GM19193 (cell line): Measurements from ENCODE around the gene ADAMTSL2.

Experiments
- POLR2A ChIP-seq: IDR thresholded peaks from 4 replicates; pipeline ENCODE4 v1.6.1; 2011; ENCODE audit not compliant: insufficient read depth, insufficient read length; ENCODE audit errors: extremely low read depth

Gene ADAMTSL2

DNA sequence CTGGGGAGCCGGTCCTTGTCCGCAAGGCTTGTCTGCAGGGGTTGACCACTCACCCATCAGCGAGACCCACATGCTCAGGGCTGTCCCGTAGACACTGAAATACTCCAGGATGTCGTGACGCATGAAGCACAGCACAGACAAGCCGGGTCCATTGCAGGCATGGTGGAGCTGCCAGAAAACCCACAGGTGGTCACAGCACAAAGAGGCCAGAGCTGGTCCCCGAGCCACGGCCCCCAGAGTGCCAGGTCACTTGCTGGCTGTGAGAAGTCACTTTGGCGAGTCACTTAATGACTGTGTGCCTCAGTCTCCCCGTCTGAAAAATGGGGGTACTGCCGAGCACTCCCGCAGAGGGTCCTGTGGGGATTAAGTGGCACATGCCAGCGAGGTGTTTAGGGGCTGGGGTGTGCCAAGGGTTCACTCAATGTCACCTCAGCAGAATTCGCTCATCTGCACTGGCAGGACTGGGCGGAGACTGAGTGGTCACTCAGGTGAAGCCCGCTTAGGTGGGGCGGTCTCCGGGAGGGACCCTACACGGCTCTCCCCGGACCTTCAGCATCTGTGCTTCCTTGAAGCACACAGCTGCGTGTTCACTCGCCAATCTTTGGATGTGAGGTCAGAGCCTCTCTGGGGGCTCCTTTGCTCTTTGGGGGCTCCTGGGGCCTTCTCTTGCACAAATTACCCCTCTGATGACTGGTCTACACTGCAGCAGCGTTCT, 14.2 kb upstream of the ADAMTSL2 start:
- TF ChIP-seq POLR2A = no peak

DNA sequence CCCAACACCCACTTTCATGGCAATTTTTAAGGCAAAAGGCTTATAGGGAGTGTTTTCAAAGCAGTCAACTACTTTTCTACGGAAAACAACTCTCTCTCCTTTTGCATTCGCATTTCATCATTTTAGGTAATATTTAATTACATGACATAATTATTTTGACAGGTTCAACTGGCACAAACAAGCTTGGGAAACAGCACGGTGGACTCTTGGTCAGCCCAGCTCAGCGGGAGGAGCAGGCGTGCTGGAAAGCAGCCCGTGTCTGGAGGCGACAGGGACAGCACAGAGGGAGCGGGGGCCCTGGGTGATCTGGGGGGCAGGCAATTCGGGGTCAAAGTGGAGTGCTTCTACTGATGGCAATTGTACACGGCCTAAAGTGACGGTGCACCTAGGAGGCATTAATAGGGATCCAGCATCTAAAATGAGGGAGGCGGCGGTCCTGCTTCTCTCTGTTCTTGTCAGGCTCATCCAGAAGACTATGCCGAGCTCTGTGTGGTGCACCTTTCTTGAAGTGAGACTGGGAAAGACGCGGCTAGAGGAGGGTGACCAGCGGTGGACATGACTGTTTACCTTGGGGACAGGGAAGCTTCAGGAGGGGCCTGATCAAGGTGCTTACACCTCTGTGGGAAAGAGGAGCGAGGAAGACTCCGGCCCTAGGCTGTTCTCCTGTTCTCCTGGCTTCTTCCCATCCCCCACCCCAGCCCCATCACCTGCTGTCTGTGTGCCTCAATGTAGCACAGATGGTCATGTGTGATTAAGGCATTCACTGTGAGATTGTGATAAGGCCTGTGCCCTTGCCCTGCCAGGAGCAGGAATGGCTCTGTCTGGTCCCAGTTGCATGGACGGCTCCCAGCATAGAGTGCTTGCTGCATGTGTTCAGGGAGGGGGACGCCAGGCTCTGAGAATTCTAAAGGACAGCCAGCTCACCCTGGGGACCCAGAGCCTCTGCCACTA, 13.1 kb upstream of the ADAMTSL2 start:
- no peak for TF ChIP-seq POLR2A

DNA sequence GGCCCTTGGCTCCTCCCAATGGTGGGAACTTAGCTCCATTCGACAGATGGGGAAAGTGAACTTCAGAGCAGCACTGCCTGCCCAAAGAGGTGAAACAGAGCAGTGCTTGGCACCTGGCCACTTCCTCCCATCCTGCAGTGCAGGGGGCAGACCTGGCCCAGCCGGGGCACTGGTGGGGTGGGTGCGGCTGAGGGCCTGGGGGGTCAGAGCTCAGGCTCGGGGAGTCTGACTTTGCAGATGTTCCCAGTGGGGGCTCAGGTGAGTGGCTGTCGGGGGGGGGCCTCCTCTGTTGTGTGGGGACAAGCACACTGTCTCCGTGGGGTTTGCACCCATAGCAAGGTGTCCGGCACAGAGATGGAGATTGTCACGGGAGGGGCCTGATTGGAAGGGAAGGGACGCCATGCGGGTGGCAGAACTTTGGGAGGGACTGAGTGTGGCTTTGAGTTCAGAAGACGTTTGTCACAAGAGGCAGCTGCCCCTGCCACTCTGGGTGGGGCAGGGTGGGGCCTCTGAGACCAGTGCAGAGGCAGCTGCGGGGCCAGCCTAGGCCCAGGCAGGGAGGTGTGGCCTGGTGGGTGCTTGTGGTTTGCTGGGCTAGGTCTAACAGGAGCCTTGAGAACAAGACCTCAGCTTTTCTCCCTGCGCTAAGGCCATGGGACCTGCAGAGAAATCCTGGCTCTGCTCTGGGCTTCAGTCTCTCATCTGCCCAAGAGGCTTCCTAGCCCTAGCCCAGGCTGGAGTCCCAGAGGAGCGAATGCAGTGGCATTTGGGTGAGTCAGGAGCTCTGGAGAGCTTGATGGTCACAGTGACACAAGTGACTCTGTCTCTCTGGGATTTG, 12.2 kb upstream of the ADAMTSL2 start:
- no peak for TF ChIP-seq POLR2A

DNA sequence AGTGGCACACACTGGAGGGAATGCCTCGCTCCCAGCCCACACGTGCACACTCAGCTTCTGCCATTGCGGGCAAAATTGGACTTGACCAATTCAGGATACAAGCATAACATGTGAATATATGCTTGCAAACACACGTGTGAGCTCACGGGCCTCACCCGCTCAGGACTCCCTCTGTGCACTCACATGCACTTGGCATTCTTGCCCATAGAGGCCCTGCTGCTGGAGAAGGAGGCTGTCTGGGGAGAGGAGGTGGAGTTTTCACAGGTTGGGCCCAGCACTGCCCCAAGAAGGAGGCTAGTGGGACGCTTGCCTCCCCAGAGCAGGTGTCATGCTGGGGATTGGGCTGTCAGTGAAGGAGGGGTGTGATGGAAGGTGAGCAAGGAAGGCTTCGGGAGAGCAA, 11.4 kb upstream of the ADAMTSL2 start:
- no peak for TF ChIP-seq POLR2A

DNA sequence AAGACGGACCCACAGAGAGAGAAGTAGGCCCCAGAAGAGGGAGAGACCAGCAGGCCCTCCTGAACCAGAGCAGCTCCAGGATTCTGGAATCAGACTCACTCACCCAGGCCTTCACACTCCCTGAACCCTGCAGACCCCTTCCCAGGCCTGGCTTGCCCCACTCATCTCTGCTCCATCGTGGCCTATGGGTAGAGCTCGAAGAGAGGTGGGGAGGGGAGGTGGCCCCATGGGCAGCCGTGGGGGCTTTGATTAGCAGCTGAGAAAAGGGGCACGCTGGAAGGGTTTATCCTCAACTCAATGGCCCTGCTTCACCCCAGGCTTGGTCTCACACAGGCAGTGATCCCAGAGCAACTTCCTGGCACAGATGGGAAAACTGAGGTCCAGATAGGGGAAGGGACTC, 10.4 kb upstream of the ADAMTSL2 start:
- no peak for TF ChIP-seq POLR2A

DNA sequence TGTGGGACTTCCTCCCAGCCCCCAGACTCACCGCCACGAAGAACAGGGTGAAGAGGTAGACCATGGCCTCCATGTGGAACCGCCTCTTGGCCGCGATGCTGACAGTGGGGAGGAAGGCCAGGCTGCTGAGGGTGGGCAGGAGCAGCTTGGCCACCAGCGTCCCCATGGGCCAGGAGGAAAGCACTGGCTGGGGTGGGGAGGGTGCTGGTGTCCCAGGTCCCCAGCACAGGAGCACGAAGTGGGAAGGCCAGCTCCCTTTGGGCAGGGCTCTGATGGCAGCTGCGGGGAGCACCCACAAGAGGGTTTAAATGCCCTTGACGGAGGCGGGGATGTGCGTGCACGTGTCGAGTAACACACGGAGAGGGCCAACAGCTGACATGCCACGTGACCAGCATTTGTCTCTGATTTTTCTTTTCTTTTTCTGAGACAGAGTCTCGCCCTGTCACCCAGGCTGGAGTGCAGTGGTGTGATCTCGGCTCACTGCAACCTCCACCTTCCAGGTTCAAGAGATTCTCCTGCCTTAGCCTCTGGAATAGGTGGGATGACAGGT, 9.8 kb upstream of the ADAMTSL2 start, which contains the start of gene MYMK:
TSS of gene MYMK (minus strand) at position 281 of the 550 bp plus-strand sequence. CDS start at position 166, 115 bp downstream.
- TF ChIP-seq POLR2A = no peak

DNA sequence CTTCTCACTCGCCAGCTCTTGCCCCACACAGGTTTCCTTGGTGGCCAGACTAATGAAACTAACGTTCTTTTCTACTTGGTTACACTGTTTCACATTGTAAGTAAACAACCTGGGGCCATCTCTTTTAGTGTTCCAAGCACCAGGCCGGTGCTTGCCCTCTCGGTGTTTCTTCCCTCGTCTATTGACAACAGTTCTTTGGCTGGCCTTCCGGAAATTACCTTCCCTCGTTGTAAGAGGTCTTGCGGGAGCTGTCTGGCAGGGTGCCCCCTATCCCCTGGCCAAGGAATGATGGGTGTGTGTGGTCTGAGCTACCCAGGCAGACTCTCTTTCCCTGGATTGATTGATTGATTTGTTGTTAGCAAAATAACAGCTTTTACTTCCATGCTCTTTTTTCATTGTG, 8.8 kb upstream of the ADAMTSL2 start:
- TF ChIP-seq POLR2A = no peak

DNA sequence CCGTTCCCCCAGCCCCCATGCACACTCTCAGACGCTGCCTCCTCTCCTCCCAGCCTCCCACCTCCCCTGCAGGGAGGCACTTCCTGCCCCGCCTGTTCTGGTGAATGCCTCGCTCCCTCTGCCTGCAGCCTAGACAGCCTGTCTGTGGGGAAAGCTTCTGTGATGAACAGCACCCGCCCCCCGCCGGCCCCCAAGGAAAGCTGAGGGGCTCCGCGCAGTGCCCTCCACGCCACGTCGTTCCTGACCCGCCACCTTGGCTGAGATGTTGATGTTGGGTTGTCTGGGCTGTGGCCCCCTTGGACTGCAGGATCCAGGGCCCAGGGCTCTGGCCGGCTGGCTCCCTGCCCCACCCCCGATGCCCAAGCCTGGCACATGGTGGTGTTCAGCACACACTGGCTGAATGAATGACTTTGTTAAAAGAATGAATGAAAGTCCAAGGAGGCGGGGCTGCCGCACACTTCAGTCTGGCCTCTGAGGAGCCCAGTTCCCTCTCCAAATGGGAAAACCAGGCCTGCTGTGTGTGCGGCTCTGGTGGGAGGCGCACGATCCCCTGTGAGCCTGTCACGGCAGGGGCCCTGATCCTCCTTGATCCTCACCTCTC, 7.7 kb upstream of the ADAMTSL2 start:
- no peak for TF ChIP-seq POLR2A

DNA sequence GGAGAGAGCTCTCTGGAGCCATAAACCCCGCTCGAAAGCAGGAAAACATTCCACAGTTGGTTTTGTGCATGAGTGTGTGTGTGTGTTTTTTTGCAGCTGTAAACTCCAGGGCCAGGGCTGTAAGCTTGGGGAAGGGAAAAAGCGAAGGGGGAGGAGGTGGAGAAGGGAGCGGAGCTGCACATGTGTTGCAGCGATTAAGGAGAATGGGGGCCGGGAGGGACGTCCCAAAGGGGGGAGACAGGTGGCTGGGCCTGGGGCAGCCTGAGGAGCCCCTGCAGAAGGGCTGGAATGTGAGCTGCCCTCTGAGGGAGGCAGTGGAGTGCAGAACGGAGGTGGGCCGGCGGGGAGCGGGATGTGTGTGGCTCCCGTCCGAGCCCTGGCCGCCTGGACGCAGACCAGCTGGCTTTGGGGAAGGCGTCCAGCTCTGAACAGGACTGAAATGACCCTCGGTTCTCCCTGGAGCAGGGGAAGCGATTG, 7.0 kb upstream of the ADAMTSL2 start:
- no peak for TF ChIP-seq POLR2A

DNA sequence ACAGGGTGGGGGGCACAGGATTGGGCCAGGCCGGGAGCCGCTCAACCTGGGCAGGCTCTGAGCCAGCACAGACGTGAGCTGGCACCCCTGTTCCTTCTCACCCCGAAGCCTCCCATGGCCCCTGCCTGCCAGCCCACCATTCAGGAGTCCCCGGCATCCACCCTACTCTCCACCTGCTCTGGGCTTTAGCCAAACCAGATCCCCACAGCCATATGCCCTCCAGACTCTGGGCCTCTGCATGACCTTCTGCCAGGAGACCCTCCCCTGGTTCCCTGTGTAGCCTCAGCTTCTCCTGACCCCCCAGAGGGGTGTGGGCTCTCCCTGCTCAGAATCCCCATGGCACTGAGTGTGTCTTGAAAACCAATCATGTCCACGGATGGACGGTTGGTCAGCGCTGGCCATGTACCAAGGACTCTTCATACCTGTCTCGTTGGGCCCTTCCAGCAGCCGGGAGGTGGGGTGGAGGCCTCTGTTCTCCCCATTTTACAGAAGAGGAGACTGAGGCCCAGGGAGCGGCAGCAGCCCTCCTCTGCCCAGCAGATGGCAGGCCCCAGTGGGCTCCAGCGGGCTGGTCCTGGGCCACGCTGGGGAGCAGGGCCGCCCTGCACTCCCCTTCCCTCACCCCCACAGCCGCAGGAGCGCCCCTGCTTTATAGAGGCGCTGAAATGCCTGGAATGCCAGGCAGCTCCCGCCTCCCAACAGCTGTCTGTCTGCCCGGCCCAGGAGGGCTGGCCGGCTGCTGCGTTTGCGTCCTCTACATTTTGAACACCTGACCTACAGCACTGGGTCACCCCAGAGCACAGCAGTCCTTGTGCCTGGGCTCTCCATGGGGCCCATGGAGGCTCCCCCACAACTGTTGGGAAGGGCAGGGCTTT, 6.3 kb upstream of the ADAMTSL2 start:
- no peak for TF ChIP-seq POLR2A

DNA sequence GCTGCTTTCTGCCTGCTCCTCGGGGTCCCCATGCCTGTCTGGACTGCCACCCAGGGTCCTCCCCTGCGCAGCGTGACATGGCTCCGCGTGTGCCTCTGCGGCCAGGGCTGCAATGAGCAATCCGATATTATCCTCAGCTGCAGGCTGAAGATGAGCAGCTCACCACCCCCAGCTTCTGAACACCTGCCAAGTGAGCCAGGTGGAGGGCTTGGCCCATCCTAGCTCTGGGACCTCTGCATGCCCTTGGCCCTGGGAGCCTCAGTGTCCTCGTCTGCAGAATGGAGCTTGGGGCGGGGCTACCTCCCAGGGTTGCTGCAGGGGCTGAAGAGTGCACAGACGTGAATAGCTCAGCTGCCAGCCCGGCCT, 5.6 kb upstream of the ADAMTSL2 start:
- TF ChIP-seq POLR2A = no peak

DNA sequence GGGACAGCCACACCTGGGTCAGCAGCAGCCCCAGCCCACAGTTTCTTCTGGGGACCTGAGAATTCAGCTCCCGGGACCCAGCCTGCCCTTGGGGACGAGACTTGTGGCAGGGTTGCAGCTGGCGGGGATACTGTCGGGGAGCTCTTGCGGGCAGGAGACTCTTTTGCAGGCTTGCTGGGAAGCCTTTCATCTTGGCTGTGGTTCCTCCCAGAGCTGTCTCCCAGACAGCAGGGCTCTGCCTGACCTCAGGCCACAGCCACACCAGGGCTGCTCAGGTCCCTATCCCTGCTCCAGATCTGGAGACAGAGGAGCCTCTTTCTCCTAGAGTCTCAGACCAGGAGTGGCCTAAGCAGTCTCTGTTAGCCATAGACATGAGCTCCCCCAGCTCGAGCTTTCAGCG, 5.0 kb upstream of the ADAMTSL2 start:
- no peak for TF ChIP-seq POLR2A

DNA sequence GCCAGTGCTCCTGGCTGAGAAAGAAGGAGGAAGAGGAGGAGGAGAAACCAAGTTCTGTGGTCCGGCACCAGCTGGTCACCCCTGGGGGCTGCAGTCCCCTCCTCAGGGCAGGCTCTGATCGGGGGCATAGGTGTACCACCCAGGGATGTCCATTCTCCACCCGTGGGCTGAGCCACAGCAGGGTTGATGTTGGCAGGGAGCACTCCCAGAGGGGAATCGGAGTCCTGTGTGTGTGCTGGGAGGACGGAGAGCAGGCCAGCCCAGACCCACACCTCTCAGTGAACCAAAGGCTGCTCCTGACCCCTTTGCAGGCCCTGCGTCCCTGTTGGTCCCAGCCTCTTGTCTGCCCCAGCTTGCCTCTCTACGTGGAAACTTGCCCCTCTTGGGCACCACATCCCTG, 4.6 kb upstream of the ADAMTSL2 start:
- no peak for TF ChIP-seq POLR2A
